Neural cell (in vitro differentiated cells): ENCODE measurements around the gene CLDN34. TPM values are rescaled to one million over a fixed set of nuclear protein-coding genes. Genes with fewer than 3 reads are reported as not detected.

Experiments
- H2AFZ ChIP-seq: fragments of 200-600, 300-800 bp; sonication (generic), shearing (Covaris generic); 2 replicates; pipeline ENCODE4 v1.6.0; 2014; ENCODE audit warnings: low read depth, mild to moderate bottlenecking, antibody characterized with exemption, low read length, moderate library complexity
- H3F3A ChIP-seq: fragments of 200-600 bp; shearing (Covaris generic); 2 replicates; pipeline ENCODE4 v1.6.1; 2016; ENCODE audit warnings: mild to moderate bottlenecking, moderate library complexity, mixed read lengths, antibody characterized with exemption, low read length; ENCODE audit not compliant: insufficient read depth, poor library complexity, severe bottlenecking
- H3K27ac ChIP-seq: fragments of 200-600, 300-800 bp; sonication (generic), shearing (Covaris generic); 2 replicates; pipeline ENCODE4 v1.5.1; 2014; ENCODE audit warnings: mild to moderate bottlenecking, low read length, moderate library complexity
- H3K27me3 ChIP-seq: fragments of 300-800, 200-600 bp; sonication (generic), shearing (Covaris generic); 2 replicates; pipeline ENCODE4 v1.6.0; 2014; ENCODE audit warnings: mild to moderate bottlenecking, low read depth, low read length, moderate library complexity; ENCODE audit not compliant: insufficient read depth
- H3K36me3 ChIP-seq: fragments of 300-800, 200-600 bp; sonication (generic), shearing (Covaris generic); 2 replicates; pipeline ENCODE4 v1.5.1; 2014; ENCODE audit warnings: mild to moderate bottlenecking, antibody characterized with exemption, low read length, moderate library complexity; ENCODE audit not compliant: insufficient read depth
- H3K4me2 ChIP-seq: fragments of 300-800, 200-600 bp; sonication (generic), shearing (Covaris generic); 2 replicates; pipeline ENCODE4 v1.6.0; 2014; ENCODE audit warnings: mild to moderate bottlenecking, low read length
- H3K4me3 ChIP-seq: fragments of 300-800, 200-600 bp; sonication (generic), shearing (Covaris generic); 2 replicates; pipeline ENCODE4 v1.5.1; 2014; ENCODE audit warnings: mild to moderate bottlenecking, low read length, moderate library complexity
- H3K79me2 ChIP-seq: fragments of 200-600 bp; shearing (Covaris generic); replicated peaks from 2 replicates; pipeline ENCODE4 v1.6.0; 2014; ENCODE audit warnings: mild to moderate bottlenecking, low read length, moderate library complexity; ENCODE audit not compliant: insufficient read depth
- H3K9ac ChIP-seq: fragments of 300-800, 200-600 bp; sonication (generic), shearing (Covaris generic); 2 replicates; pipeline ENCODE4 v1.6.1; 2016; ENCODE audit warnings: mild to moderate bottlenecking, low read length, mixed read lengths
- H3K9me2 ChIP-seq: fragments of 200-600 bp; shearing (Covaris generic); 2 replicates; pipeline ENCODE4 v1.6.1; 2016; ENCODE audit warnings: mild to moderate bottlenecking, low read length, mixed read lengths; ENCODE audit not compliant: insufficient read depth
- H3K9me3 ChIP-seq: fragments of 200-600, 300-800 bp; sonication (generic), shearing (Covaris generic); 2 replicates; pipeline ENCODE4 v1.6.1; 2016; ENCODE audit warnings: mild to moderate bottlenecking, mixed run types, low read length, moderate library complexity, mixed read lengths
- H4K20me1 ChIP-seq: fragments of 200-600 bp; shearing (Covaris generic); 2 replicates; pipeline ENCODE4 v1.6.1; 2016; ENCODE audit warnings: mild to moderate bottlenecking, mixed run types; ENCODE audit not compliant: insufficient read depth
- EP300 ChIP-seq: fragments of 450-650 bp; conservative IDR thresholded peaks from 2 replicates; pipeline ENCODE4 v1.6.1; 2014; ENCODE audit warnings: antibody characterized with exemption, mild to moderate bottlenecking, moderate library complexity; ENCODE audit not compliant: poor library complexity, severe bottlenecking
- EZH2 ChIP-seq: fragments of 200-600, 300-800 bp; shearing (Covaris generic), sonication (generic); IDR thresholded peaks from 2 replicates; pipeline ENCODE4 v1.6.1; 2014; ENCODE audit warnings: antibody characterized with exemption, low read length, borderline replicate concordance, mild to moderate bottlenecking; ENCODE audit not compliant: insufficient read depth, poor library complexity, severe bottlenecking
- MXI1 ChIP-seq: fragments of 450-650 bp; conservative IDR thresholded peaks from 2 replicates; pipeline ENCODE4 v1.6.1; 2014; ENCODE audit warnings: antibody characterized with exemption, mild to moderate bottlenecking; ENCODE audit not compliant: poor library complexity, severe bottlenecking
- POLR2AphosphoS5 ChIP-seq: IDR thresholded peaks from 2 replicates; pipeline ENCODE4 v1.6.1; 2012
- RAD21 ChIP-seq: fragments of 450-650 bp; conservative IDR thresholded peaks from 2 replicates; pipeline ENCODE4 v1.6.1; 2014; ENCODE audit warnings: antibody characterized with exemption, mild to moderate bottlenecking, moderate library complexity
- REST ChIP-seq: IDR thresholded peaks from 2 replicates; pipeline ENCODE4 v1.6.1; 2012; ENCODE audit warnings: borderline replicate concordance
- SMC3 ChIP-seq: fragments of 450-650 bp; conservative IDR thresholded peaks from 2 replicates; pipeline ENCODE4 v1.6.1; 2014; ENCODE audit warnings: antibody characterized with exemption, mild to moderate bottlenecking, moderate library complexity; ENCODE audit not compliant: poor library complexity
- TAF1 ChIP-seq: IDR thresholded peaks from 2 replicates; pipeline ENCODE4 v1.6.1; 2012; ENCODE audit warnings: low read depth
- polyA plus RNA-seq: library from polyadenylated mRNA; depleted of rRNA; stranded (reverse); fragments of >200 nt; gene quantifications from 2 replicates; pipeline ENCODE4 v1.2.3, GENCODE V29; 2014
- TF ChIP-seq, protein P1 (sequence below): fragments of 450-650 bp; IDR thresholded peaks from 2 replicates; pipeline ENCODE4 v1.5.1; 2014; ENCODE audit warnings: antibody characterized with exemption, mild to moderate bottlenecking, moderate library complexity; ENCODE audit not compliant: poor library complexity, severe bottlenecking

CLDN34 gene
- polyA plus RNA-seq, 1 donor from 2014 or later = not detected

- Histone ChIP-seq H3F3A (no peaks in the 10 kb centered on the region), H3K27ac (no peak overlapping the region), H3K36me3 (no peaks in the 10 kb centered on the region), H2AFZ (no peak overlapping the region), H3K4me3 (no peak overlapping the region), H3K9me2 (no peaks in the 10 kb centered on the region), H3K9me3 (no peaks in the 10 kb centered on the region), H4K20me1 (no peaks in the 10 kb centered on the region), H3K9ac (no peak overlapping the region), H3K27me3 (no peaks in the 10 kb centered on the region), H3K79me2 (no peaks in the 10 kb centered on the region), H3K4me2 (no peak overlapping the region)
- TF ChIP-seq SMC3 (no peak), MXI1 (no peak), EP300 (no peak), REST (no peak), EZH2 (no peak), RAD21 (no peak), TAF1 (no peak), POLR2AphosphoS5 (no peak)
- TF ChIP-seq, protein P1, sequence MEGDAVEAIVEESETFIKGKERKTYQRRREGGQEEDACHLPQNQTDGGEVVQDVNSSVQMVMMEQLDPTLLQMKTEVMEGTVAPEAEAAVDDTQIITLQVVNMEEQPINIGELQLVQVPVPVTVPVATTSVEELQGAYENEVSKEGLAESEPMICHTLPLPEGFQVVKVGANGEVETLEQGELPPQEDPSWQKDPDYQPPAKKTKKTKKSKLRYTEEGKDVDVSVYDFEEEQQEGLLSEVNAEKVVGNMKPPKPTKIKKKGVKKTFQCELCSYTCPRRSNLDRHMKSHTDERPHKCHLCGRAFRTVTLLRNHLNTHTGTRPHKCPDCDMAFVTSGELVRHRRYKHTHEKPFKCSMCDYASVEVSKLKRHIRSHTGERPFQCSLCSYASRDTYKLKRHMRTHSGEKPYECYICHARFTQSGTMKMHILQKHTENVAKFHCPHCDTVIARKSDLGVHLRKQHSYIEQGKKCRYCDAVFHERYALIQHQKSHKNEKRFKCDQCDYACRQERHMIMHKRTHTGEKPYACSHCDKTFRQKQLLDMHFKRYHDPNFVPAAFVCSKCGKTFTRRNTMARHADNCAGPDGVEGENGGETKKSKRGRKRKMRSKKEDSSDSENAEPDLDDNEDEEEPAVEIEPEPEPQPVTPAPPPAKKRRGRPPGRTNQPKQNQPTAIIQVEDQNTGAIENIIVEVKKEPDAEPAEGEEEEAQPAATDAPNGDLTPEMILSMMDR = no peak
Measured at GRCh38 chrX:10004832-10005475, 37.8 kb downstream of the CLDN34 start.

DNA sequence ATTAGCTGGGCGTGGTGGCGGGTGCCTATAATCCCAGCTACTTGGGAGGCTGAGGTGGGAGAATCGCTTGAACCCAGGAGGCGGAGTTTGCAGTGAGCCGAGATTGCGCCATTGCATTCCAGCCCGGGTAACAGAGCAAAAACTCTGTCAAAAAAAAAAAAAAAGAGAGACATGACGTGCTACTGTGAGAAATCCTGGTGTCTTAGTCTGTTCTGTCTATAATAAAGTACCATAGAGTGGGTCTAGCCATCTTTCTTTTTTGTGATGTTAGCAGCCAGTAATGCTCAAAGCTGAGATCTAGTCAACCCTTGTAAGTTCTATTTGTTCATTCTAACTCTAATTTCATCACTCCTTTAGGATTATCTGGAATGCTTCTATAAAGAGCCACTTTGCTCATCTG is 38.9 kb downstream of the CLDN34 start:
- H3K4me2 ChIP-seq = no peak overlapping the region
- H3K9ac ChIP-seq = no peak overlapping the region
- TF ChIP-seq TAF1 = no peak
- TF ChIP-seq EP300 = no peak
- TF ChIP-seq EZH2 = no peak
- no peak for TF ChIP-seq RAD21
- no peak for TF ChIP-seq REST
- TF ChIP-seq MXI1 = no peak
- no peak for TF ChIP-seq SMC3
- TF ChIP-seq POLR2AphosphoS5 = no peak
- TF ChIP-seq, protein P1 = no peak
- H3K36me3 ChIP-seq = no peaks in the 10 kb centered on the region
- no peak overlapping the region for H3K27ac ChIP-seq
- H3K27me3 ChIP-seq = no peaks in the 10 kb centered on the region
- H3K4me3 ChIP-seq = no peak overlapping the region
- no peaks in the 10 kb centered on the region for H3F3A ChIP-seq
- no peaks in the 10 kb centered on the region for H3K9me3 ChIP-seq
- no peaks in the 10 kb centered on the region for H3K9me2 ChIP-seq
- H3K79me2 ChIP-seq = no peaks in the 10 kb centered on the region
- no peak overlapping the region for H2AFZ ChIP-seq
- no peaks in the 10 kb centered on the region for H4K20me1 ChIP-seq
